Mammary epithelial cell (primary cell): Measurements from ENCODE around the gene CD200R1.

Experiments used
- CTCF ChIP-seq, 2 donors: IDR thresholded peaks in 1 of 2; conservative IDR thresholded peaks in 1 of 2; 2 replicates each; pipeline ENCODE4 v1.5.1; 2011 to 2012; ENCODE audit warnings: inconsistent platforms in 2 of 2, low read length in 2 of 2, mild to moderate bottlenecking in 2 of 2, control low read depth in 1 of 2, low read depth in 1 of 2; ENCODE audit not compliant: insufficient read depth in 1 of 2; ENCODE audit errors: extremely low read depth in 1 of 2
- EZH2 ChIP-seq: IDR thresholded peaks from 2 replicates; pipeline ENCODE4 v1.6.1; 2012; ENCODE audit warnings: low read length, inconsistent platforms, borderline replicate concordance

DNA sequence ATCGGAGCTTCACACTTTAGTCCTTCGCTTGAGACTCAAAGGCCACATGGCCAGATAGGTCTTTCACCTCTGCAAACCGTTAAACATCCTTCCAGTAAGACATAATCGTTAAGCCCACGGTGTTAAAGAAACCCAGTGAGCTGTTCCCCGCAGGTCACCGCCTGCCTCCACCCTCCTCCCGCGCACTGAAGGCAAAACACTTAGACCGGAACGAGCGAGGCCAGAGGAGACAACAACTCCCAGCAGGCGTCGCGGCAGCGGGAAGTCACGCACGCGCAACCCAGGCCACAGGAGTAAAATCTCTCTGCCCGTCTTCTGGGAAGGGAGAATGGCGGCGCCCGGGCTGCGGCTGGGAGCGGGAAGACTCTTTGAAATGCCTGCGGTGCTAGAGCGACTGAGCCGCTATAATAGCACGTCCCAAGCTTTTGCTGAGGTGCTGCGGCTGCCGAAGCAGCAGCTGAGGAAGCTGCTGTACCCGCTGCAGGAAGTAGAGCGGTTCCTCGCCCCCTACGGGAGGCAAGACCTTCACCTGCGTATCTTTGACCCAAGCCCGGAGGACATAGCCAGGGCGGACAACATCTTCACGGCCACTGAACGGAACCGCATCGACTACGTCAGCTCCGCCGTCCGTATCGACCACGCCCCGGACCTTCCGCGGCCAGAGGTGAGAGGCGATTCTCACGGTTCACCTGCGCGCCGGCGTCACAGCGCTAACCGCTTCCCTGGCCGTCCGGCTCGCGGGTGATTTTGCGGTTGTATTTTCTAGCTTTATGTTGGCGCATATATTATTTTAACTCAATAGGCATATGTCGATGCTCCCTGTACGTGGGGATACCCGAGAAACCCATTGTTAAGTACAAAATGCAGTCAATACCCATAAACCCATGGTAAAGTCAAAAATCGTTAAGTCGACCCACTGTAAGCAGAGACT, 16.0 kb upstream of the CD200R1 start, which contains the start of gene GTPBP8:
- TF ChIP-seq CTCF (conservative IDR thresholded peaks at IDR 0.05 in 1 of 2, IDR thresholded peaks at IDR 0.05 in 1 of 2; ENCODE audit: extremely low read depth in 1 of 2, insufficient read depth in 1 of 2, low read depth in 1 of 2, low read length in 2 of 2) (peak in 1 of 2 donors; percentile 5), EZH2 (no peak)
